ENCODE results near the gene WWOX.
A peak's percentile ranks its signal among the peaks of the same experiment; 100 is the strongest.
"Not testable (repeated sequence)": the region's sequence is repeated elsewhere in the genome, so short reads cannot be mapped to it uniquely, and the experiment has no call there.

The WWOX gene

DNA sequence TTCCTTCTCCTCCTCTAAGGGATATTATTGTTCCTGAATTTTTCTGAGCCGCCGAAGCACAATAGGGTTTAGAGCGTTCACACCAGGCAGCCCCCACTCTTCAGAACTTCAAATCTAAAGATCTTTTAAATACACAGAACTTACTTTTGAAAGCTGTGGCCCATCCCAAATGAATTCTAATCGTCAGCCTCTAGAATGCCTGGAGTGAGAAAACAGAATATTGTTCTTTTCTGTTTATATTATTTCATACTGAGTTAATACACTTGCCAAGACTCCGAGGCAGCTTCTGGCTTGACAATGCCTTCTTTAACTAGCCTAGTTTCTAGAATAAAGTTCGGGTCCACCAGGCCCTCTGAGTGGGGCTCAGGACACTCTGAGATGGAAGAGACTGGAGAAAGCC lies 405.6 kb downstream of the WWOX start:
- ATAC-seq: no peak

DNA sequence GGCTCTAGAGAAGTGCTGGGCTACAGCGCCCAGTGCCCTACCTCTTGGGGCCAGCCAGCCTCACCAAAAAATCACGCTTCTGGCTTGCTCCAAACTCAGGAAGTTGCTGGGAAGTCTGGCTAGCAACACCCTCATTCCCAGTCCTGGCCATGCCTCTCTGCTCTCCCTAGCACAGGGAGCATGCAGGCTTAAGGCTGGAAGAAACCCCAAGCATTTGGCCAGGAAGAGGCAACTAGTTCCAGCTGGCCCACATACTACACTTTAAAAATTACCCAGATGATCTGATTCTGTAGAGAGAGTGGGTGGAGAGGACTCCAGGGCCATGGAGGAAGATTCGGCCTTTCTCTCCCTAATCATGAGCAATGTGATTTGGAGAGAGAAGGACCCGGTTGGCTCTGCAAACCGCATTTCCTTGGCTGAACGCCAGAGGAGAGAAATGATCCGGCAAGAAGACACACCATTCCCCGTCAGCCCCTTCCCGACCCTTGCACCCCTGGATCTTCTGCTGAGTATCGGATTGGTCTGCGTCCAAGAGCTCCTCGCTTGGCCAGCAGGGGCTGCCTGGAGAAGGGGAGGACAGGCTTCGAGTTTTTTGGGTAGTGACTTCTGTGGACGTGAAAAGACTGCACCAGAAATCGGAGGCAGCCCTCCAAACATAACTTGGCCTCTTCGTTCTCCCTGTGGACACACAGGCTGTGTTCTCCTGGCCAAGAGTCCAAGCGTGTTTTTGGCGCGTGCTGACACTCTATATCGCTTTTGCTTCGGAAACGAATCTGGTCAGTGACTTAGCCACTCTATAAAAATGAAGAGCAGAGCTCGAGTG lies 406.3 kb downstream of the WWOX start:
- ATAC-seq: no peak

DNA sequence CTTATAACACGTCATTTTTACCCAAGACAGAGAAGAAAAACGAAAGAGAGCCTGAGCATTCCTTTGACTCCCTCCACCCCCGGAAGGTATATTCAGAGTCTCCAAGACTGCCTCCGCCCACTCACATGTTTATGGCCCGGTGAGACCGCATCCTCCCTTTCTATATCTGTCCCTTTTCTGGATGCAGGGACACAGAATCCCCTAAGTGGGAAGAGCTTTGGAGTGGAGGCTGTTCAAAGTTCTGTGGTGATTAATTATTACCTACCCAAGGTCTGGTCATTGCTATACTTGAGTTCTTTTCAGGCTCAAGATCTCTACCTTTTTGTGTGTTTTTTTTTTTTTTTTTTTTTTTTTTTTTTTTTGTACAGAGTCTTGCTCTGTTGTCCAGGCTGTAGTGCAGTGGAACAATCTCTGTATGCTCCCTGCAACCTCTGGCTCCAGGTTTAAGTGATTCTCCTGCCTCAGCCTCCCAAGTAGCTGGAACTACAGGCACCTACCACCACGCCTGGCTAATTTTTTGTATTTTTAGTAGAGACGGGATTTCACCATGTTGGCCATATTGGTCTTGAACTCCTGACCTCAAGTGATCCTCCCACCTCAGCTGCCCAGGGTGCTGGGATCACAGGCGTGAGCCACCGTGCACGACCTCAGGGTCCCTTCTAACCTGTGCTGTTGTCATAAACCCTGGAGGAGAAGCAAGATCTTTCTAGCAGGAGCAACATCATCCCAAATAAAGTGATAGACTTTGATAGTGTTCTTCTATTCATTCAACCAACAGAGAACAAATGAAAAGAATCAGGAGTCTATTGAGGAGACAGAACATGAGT lies 407.1 kb downstream of the WWOX start:
- no peak for ATAC-seq

DNA sequence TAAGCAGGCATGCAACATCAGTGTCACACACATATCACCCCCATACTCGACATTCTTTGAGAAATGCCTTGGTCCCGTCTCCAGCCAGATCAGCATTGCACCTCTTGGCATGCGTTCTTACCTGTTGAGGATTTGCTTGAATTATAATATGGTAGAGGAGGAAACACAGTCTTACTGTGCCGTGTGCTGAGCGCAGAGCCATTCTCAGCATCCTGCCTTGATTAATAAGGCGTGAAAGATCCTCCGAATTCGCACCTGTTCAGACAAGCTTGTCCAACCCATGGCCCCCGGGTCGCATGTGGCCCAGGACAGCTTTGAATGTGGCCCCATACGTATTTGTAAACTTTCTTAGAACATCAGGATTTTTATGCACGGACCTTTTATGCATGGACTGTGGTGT lies 408.1 kb downstream of the WWOX start:
- ATAC-seq: no peak

DNA sequence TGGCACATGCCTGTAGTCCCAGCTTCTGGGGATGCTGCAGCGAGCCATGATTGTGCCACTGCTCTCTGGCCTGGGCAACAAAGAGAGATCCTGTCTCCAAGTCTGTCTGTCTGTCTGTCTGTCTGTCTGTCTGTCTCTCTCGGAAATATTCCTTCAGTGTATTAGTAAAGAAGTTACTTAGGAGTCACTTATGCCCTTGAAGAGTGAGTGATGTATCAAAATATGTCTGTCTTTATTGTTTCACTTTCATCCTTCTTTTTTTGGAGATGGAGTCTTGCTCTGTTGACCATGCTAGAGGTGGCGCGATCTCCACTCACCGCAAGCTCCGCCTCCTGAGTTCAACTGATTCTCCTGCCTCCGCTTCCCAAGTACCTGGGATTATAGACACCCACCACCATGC lies 410.5 kb downstream of the WWOX start:
- ATAC-seq: peak in 1 of 2 donors; percentile 56

DNA sequence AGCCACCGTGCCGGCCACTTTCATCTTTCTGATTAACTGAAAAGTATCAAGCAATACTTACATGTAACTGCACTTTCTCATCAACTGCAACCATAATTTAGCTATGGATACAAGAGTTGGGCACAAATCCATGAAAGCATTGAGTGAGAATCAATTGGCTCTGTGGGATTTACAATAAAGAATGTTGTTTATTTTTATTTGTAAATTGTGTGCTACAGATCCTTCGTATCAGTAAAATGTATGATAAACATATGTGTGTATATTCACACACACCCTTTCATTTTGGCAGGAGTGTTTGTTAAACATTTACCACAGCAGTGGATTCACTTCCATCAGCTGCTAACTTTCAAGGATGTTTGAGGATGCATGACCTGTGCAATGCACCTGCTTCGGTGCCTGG lies 411.0 kb downstream of the WWOX start:
- ATAC-seq: no peak

DNA sequence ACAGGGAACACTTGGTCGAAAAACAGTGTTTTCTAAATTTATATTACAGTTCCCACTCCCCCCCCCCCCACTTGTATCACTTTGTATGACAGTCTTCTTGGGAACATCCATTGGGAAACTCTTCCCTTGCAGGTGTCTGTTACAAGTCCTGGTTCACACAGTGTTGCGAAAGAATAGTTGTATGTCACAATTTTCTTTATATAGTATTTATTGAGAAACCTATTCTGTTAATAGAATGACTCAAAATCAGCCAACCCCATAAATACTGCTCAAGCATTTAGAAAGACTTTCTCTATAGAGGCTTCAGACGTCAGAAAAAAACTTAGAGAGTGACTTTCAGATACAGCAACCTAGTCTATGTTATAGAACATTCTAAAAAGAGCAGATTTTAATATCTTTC lies 414.4 kb downstream of the WWOX start:
- no peak for ATAC-seq

DNA sequence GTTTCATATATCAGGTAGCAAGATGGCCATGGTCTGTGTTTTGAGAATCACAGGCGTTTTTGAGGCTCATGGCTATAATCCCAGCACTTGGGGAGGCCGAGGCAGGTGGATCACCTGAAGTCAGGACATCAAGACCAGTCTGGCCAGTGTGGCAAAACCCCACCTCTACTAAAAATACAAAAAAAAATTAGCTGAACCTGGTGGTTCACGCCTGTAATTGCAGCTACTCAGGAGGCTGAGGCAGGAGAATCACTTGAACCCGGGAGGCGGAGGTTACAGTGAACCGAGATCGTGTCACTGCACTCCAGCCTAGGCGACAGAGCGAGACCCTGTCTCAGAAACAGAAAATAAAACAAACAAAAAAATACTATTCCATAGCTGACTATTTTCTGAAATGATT lies 415.4 kb downstream of the WWOX start:
- not testable (repeated sequence) for ATAC-seq

DNA sequence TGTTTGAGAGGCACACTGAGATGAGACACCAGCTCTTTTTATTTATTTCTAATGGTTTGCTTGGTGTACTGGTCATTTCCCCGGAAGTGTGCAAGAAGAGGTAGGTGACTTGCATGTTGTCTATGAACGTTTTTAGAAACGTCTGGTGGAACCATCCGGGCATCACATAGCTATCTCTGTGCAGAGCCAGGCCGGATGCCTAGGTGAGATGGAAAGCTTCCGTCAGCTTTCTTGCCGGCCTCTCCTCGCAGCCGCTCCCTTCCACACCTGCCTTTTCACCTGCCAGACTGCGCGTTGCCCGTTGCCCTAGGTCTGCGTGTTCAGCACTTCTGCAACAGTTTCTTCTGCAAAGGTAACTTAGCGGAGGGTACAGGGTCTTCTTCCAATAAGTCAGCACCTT lies 416.0 kb downstream of the WWOX start:
- no peak for ATAC-seq

DNA sequence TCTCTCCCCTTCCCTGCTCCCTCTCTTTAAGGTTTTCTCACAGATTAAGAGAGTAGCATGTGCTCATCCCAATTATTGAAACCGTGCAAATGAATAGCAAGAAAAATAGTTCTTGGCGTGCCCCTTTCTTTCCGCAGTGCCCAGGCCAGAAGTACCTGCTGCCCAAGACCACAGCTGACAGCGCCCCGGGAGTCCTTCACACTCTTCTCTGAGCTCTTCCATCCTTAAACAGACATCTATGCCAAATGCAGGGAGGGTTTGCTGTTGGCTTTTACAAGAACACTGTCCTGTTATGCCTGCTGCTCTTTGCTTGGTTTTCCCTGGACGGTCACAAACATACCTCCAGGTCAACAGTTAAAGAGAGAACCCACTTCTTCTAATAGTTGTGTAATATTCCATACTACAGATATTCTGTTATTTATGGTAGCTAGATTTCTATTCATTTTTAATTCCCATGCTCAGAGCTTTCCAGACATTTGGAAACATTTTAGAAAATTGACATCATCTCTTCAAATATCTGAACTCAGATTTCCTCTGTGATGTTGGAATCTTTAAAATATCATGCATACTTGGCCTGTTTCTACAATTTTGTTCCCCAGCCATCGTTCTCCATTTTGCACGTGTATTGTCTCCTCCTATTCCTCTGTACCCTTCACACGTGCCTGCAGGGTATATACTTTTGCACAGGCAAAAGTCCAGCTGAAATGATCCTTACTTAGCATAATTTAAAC lies 416.7 kb downstream of the WWOX start:
- no peak for ATAC-seq

DNA sequence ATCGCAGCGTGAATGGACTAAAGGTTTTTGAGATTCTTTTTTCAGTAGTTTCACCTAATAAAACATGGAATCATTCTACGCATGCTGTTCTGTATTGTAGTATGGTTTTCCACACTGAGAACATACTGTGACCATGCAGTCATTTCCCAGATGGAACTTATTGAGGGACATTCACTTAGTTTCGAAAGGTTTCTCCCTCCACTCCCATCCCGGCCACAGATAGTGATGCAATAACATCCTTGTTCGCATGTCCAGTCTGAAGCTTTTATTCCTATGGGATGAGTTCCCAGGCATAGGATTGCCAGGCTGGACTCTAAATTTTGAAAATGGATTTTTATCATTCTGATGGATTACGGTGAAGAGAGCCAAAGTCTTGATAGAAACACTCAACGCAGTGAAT lies 420.4 kb downstream of the WWOX start:
- ATAC-seq: no peak

DNA sequence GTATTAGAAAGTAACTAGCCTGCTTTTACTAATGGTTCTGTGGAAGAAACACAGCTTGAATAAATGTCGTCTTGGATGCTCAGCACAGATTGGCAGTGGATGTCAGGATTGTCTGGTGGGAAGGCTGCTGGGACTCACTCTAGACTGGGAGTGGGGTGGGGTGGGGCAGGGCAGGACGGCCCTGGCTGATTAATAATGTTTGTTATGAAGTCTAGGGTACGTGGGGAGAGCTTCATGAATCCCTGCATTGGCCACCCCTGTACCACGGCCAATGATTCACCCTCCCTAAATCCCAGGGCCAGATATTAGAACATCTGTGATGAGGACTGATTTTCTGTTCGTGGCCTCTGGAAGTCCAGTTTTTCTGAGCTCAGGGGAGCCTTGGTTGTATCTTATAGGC lies 421.0 kb downstream of the WWOX start:
- ATAC-seq: no peak

DNA sequence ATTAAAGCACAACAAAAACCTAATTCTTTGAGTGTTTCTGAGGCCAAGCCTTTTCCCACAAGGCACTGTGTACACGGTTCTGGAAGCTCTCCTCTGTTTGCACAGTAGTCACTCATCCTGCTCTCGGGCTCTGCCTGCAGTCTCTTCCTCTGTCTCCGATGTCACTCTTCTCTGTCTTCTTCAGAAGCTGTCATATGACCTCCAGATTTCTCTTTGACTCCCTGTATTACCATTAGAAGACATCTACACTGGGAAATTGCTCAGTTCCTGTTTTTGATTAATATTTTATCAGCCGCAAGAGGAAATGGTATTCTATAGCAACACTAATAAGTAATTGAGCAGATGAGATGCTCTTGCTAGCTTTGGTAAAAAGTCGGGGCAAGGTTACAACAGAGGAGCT lies 422.9 kb downstream of the WWOX start:
- no peak for ATAC-seq

DNA sequence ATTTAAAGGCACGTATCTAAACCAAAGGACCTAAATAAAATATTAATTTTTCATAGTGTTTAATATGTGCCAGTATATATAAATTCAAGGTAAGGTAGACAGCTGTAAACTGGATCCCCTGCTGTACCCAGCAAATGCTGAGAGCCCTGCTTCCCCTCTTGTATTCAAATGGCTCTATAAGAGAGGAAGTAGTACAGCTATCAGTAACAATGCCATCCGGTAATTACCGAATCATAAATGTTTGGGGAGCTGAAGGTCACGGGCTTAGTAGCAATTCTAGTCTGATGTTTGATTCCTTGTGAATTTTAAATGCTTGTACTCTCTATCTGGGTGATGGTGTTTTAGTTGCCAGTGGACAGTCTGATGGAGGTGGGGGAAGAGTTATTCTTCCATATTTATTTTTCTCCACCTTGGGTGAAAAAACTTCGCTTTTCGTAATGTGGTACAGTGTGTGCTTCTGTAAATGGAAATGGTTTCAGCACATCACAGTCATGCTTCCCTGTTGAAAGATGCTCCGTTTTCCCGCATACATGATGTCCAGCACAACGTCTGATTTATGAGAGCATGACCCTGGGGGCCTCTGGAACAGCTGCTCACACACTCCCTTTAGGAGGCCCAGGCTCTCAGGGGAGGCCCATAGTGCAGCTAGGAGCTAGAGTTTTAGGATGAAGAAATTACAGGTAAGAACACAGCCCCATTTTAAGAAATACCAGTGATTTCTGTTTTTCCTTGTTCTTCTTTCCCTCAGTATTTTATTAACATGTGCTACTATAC lies 423.9 kb downstream of the WWOX start:
- ATAC-seq: no peak

DNA sequence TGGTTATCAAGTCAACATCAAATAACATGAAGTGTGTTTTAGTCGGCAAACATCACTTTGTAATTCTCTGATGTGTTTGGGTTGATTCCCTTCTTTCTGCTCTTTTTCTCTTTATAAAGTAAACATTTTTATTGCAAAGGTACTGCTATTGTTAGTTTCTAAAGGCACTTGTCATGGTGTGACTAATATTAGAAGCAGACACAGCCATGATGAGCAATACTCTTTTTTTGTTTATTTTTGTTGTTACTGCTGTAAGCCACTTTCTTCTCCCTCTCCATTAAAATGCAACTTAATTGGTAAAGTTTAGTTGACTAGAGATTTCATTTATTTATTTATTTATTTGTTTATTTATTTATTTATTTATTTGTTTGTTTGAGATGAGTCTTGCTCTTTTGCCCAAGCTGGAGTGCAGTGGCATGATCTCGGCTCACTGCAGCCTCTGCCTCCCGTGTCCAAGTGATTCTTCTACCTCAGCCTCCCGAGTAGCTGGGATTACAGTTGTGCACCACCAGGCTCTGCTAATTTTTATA lies 424.7 kb downstream of the WWOX start:
- no peak for ATAC-seq

DNA sequence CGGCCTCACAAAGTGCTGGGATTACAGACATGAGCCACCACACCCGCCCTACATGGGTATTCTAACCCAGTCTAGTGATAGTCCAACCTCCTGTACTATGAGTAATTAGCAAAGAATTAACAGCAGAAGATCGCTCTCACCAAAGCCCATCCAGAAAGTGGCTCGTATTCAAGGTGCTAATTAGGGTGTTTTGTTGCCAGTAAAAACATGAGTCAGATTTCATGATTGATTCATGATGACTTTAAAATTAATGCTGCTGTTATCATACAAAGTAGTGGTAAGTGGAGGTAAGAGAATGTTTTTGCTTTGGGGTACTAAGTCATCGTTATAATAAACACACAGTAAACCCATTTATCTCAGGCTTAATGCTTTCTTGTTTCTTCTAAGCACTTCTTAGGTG lies 428.8 kb downstream of the WWOX start:
- peak in 1 of 2 donors; percentile 27 for ATAC-seq

DNA sequence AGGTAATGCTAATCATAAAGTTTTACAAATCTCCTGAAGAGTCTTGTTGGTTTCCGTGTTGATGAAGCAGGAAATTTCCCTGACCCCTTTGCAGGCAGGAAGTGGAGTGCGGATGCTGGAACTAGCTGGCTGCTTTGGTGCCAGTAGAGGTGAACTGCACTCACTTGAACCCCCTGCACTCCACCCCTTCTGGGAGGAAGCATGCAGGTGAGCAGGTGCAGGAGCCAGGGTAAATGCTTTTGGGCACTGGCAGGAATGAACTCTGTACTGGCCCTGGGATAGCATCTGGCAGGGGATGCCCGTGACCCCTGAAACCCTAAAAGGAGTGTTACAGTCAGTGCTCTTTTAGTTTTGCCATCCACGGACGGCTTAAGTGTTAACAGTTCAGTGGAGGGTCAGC lies 430.4 kb downstream of the WWOX start:
- no peak for ATAC-seq

DNA sequence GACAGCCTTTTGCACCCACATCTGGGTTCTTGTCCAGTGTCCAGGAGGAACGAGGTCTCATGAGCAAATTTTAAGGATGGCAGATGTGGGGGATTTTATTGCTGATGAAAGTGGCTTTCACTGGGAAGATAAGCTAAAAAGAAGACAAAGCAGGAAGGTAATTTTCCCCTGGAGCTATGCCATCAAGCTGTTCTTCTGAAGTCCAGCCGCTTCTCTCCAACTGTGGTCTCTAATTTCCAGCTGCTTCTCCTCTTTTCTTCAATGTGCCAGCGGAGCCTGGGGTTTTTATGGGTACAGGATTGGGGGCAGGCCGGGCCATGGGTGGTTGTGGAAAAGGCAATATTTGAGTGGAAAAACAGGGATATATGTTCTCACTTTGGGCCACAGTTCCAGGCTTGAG lies 430.8 kb downstream of the WWOX start:
- ATAC-seq: no peak

DNA sequence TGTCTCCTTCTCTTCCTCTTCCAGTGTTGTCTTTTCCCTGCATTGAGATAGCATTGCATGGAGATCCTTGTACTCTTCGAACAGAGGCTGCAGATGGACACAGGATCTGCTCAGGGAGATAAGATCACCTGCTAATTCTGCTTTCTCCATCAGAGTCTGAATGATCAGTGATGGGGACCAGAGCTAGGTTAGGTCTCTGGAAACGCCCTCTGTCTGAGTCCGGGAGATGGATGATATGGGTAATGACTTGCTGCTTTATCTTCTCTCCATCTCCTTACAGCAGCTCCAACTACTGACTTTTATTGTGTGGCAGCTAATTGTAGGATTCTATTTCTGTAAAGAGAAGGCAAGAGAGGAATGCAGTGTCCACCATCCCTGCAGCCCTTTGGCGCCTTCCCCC lies 435.6 kb downstream of the WWOX start:
- ATAC-seq: no peak

DNA sequence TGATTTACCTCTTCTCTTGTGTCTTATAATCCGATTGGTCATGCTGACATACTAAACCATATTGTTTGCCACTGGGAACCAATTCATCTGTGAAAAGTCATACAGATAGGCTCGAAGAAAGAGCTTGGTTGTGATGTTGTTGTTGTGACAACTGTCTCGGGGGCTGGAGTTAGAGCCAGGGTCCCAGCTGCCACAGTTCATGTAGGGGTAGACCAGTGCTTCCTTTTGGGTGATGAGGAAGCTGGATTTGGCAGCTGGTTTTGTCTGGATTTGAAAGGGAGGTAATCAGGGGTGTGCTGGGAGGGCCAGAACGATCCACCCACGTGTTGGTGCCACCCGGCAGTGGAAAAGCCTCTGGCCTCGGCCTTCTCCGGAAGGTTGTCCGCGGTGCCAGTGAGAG lies 438.1 kb downstream of the WWOX start:
- no peak for ATAC-seq

DNA sequence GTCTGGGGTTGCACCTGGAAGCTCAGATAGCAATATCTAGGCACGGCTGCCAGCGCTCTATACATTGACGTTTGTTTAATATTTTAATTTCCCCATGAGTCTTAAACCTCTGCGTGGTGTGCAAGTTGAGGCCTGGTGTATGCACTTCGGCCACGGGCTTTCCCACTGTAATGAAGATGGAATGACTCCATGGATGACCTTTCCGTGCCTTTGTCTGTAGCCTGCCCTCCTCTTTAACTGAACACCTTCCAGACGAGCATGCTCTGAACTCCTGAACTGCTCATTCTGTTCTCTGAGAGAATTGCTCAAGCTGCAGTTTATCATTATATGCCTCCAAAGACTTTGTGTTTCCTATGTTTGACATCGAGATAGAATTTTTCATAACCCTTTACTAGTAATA lies 438.8 kb downstream of the WWOX start:
- no peak for ATAC-seq

DNA sequence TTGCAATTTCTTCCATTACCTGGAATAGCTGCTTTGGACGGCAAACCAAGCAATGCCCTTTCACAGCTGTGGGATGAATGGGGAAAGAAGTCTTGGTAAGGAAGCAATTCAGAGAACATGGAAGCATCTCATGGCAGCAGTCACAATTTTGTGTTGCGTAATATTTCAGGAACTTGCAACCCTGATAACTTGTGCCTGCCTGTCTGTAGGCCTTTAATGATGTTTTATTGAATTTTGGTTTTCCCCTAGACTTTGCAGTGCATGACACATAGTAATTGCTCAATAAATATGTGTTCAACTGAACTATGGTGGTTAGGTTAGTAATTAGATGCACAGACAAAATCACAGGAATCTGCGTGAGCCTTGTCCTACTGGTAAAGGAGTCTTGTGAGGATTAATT lies 439.5 kb downstream of the WWOX start:
- no peak for ATAC-seq

DNA sequence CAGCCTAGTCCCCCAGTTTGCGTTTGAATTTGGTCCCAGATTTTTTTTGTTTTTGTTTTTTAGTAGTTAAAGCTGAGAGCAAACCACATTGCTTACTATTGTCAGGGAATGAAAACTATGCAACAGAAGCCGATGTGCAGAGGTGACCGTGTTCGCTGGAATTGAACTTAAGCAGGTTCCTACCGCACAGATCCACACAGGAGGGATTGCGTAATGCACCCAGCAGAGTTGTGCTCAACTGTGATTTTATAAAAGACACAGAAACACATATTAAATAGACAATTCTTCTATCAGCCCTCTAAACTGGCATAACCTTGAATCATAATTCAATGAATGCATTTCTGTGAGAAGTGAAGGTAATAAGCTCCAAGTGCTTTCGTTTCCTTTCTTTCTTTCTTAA lies 443.0 kb downstream of the WWOX start:
- no peak for ATAC-seq
